Transverse colon (tissue), 4 donors: ENCODE results near the gene METTL14.

Experiments used
- CTCF ChIP-seq, 5 experiments: fragments of 200-600 bp in 3 of 5; fragments of 450-650 bp in 2 of 5; sonication (generic) in 3 of 5; IDR thresholded peaks; 1 replicate in 2 of 5; 2 replicates in 3 of 5; pipeline ENCODE4 v1.5.1; 2016 to 2017; ENCODE audit warnings: antibody characterized with exemption in 5 of 5, inconsistent platforms in 3 of 5, mild to moderate bottlenecking in 2 of 5, moderate library complexity in 1 of 5
- POLR2A ChIP-seq: fragments of 450-650 bp; IDR thresholded peaks from one replicate; pipeline ENCODE4 v1.6.1; 2016; ENCODE audit warnings: antibody characterized with exemption, mild to moderate bottlenecking, moderate library complexity
- POLR2AphosphoS5 ChIP-seq, 3 donors: sonication (generic); formaldehyde crosslinking; IDR thresholded peaks; one replicate each; pipeline ENCODE4 v1.6.1; 2016; ENCODE audit warnings: antibody characterized with exemption in 3 of 3

- TF ChIP-seq CTCF (IDR thresholded peaks at IDR 0.05) (no peak), POLR2AphosphoS5 (IDR thresholded peaks at IDR 0.05) (no peak), POLR2A (no peak)
These were observed 45.5 kb downstream of the METTL14 start for GRCh38 chr4:118730683-118731082.
